K562 (cell line): ENCODE data around the gene SENP7. TPM values are rescaled to one million over a fixed set of nuclear protein-coding genes. Genes with fewer than 3 reads are reported as not detected.

ENCODE experiments used
- CHD7 ChIP-seq: fragments of 200-600 bp; sonication (generic); IDR thresholded peaks from one replicate; pipeline ENCODE4 v1.6.1; 2012; ENCODE audit warnings: mild to moderate bottlenecking, low read depth, low read length, inconsistent platforms
- KDM4B ChIP-seq, 2 experiments: fragments of 450-650 bp in 1 of 2; sonication (generic) in 1 of 2; IDR thresholded peaks; 2 replicates each; pipeline ENCODE4 v1.6.1; 2016 to 2017; ENCODE audit warnings: borderline replicate concordance in 2 of 2, antibody characterized with exemption in 1 of 2, low read depth in 1 of 2, mild to moderate bottlenecking in 1 of 2
- L3MBTL2 ChIP-seq: fragments of 450-650 bp; IDR thresholded peaks from 2 replicates; pipeline ENCODE4 v1.6.1; 2016; ENCODE audit warnings: mild to moderate bottlenecking, moderate library complexity
- PTTG1 ChIP-seq: fragments of 450-650 bp; IDR thresholded peaks from 2 replicates; pipeline ENCODE4 v1.6.1; 2016; ENCODE audit warnings: low read depth, mild to moderate bottlenecking, missing genetic modification characterization, missing compliant biosample characterization
- ZNF589 ChIP-seq: fragments of 200-800 bp; sonication (Bioruptor generic); IDR thresholded peaks from 2 replicates; pipeline ENCODE4 v1.6.1; 2016; ENCODE audit warnings: low read depth, missing genetic modification characterization, missing compliant biosample characterization
- polyA plus RNA-seq, 8 experiments: library from polyadenylated mRNA; depleted of rRNA in 4 of 8; stranded (reverse) in 5 of 8; unstranded in 3 of 8; fragments of >200 nt; fragmentation: Nextera tagmentation in 2 of 8; fragmentation: Illumina TruSeq in 1 of 8; extraction: Ambion mirVana in 2 of 8; extraction: Trizol in 1 of 8; gene quantifications; 2 replicates each; pipeline versions ENCODE4 v1.2.1 to v1.2.3, GENCODE V29; 2011 to 2014; ENCODE audit warnings: inconsistent platforms in 1 of 8, missing spikeins in 1 of 8
- total RNA-seq, 7 experiments: library from RNA; depleted of rRNA in 6 of 7; stranded (reverse); fragments of >200 nt in 6 of 7; fragmentation: Illumina TruSeq in 2 of 7; extraction: Trizol in 2 of 7; gene quantifications; 2 replicates each; pipeline versions ENCODE4 v1.2.1 to v1.2.3, GENCODE V29; 2011 to 2021; ENCODE audit warnings: low replicate concordance in 1 of 7

Gene SENP7
- total and polyA plus RNA-seq, 9 of the 15 experiments (the other 6 are each of a cell fraction or from before 2014, with no cell fraction given) = 4.1 to 21.9 (median 10.7) TPM

- TF ChIP-seq CHD7 (no peak), PTTG1 (no peak), ZNF589 (no peak), KDM4B (IDR thresholded peaks at IDR 0.05; ENCODE audit: borderline replicate concordance in 2 of 2, low read depth in 1 of 2) (no peak), L3MBTL2 (peak; percentile 48; the same call in 1 of the 2 replicates)
These were observed 5.4 kb upstream of the SENP7 start (continued) for GRCh38 chr3:101518421-101518871.
